ENCODE measurements around the gene MLF2.

DNA sequence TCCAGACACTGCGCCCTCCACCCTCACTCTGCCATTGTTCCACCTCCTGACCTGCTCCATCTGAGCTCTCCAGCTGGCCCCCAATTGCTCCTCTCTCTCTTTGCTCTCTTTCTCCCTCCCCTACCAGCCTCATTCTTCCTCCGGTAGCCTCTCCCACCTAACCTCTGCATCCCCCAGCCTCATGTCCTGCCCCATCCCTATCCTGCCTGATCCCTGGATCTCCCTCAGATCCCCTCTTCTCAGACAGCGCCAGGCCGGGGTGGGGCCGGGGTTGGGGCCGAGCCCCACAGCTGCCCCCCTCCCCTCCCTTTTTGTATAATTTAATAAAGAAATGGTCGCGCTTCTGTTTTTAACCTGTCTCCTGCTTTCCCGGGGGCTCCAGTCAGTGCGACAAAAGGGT lies 17.7 kb upstream of the MLF2 start:
- TF ChIP-seq, protein P1, sequence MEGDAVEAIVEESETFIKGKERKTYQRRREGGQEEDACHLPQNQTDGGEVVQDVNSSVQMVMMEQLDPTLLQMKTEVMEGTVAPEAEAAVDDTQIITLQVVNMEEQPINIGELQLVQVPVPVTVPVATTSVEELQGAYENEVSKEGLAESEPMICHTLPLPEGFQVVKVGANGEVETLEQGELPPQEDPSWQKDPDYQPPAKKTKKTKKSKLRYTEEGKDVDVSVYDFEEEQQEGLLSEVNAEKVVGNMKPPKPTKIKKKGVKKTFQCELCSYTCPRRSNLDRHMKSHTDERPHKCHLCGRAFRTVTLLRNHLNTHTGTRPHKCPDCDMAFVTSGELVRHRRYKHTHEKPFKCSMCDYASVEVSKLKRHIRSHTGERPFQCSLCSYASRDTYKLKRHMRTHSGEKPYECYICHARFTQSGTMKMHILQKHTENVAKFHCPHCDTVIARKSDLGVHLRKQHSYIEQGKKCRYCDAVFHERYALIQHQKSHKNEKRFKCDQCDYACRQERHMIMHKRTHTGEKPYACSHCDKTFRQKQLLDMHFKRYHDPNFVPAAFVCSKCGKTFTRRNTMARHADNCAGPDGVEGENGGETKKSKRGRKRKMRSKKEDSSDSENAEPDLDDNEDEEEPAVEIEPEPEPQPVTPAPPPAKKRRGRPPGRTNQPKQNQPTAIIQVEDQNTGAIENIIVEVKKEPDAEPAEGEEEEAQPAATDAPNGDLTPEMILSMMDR (conservative IDR thresholded peaks at IDR 0.05): no peak
- no peak for TF ChIP-seq ZFX (IDR thresholded peaks at IDR 0.05)
